B cell (primary cell): ENCODE results near the gene MAP7. TPM values are rescaled to one million over a fixed set of nuclear protein-coding genes. Genes with fewer than 3 reads are reported as not detected.

Experiments
- ATAC-seq: fragments of 200-7000 bp; cut with Tn5 transposase; one replicate; pipeline ENCODE4 v1.10.0; 2021; ENCODE audit warnings: low read depth, mild to moderate bottlenecking, moderate number of reproducible peaks, moderate library complexity
- CTCF ChIA-PET: fragments of 350-600 bp; sonication (Branson Sonifier 250); formaldehyde crosslinking; loops from one replicate; lab custom pipeline; 2021; ENCODE audit warnings: antibody characterized with exemption, inconsistent platforms; lab: Charles Lee
- POLR2A ChIA-PET: fragments of 350-600 bp; sonication (Branson Sonifier 250); formaldehyde crosslinking; loops from one replicate; lab custom pipeline; 2021; ENCODE audit warnings: antibody characterized with exemption; lab: Charles Lee
- DNase-seq: peaks from one replicate; pipeline ENCODE4 v3.0.0; 2013
- H2AFZ ChIP-seq: 2 replicates; pipeline ENCODE4 v1.6.1; 2012; ENCODE audit warnings: mild to moderate bottlenecking, low read depth, low read length; ENCODE audit not compliant: insufficient read depth, poor library complexity, severe bottlenecking
- H3K27ac ChIP-seq, 2 donors: 1 replicate in 1 of 2; 2 replicates in 1 of 2; pipeline ENCODE4 v1.5.1; 2012 to 2013; ENCODE audit warnings: low read length in 2 of 2, mild to moderate bottlenecking in 2 of 2, moderate library complexity in 1 of 2
- H3K27me3 ChIP-seq, 4 experiments: fragments of 200-600 bp in 1 of 4; sonication (generic) in 1 of 4; replicated peaks in 1 of 4; 1 replicate in 2 of 4; 2 replicates in 2 of 4; pipeline versions ENCODE4 v1.6.1 to v1.7.0; 2013 to 2016; ENCODE audit warnings: low read length in 3 of 4, mild to moderate bottlenecking in 2 of 4, mixed read lengths in 1 of 4, moderate library complexity in 1 of 4; ENCODE audit not compliant: insufficient read depth in 4 of 4, control insufficient read depth in 3 of 4; ENCODE audit errors: control extremely low read depth in 1 of 4
- H3K36me3 ChIP-seq, 2 experiments: replicated peaks in 1 of 2; 1 replicate in 1 of 2; 2 replicates in 1 of 2; pipeline versions ENCODE4 v1.6.1 to v1.7.1; 2013; ENCODE audit warnings: low read length in 1 of 2; ENCODE audit not compliant: insufficient read depth in 2 of 2, control insufficient read depth in 1 of 2; ENCODE audit errors: control extremely low read depth in 1 of 2, extremely low read depth in 1 of 2
- H3K4me1 ChIP-seq, 2 donors: fragments of 200-600 bp in 1 of 2; sonication (generic) in 1 of 2; 1 replicate in 1 of 2; 2 replicates in 1 of 2; pipeline versions ENCODE4 v1.5.1 to v1.6.1; 2013 to 2017; ENCODE audit warnings: low read length in 2 of 2; ENCODE audit not compliant: control insufficient read depth in 2 of 2, insufficient read depth in 2 of 2
- H3K4me2 ChIP-seq: replicated peaks from 2 replicates; pipeline ENCODE3; 2012; ENCODE audit warnings: mild to moderate bottlenecking, low read depth, low read length; ENCODE audit not compliant: poor library complexity, severe bottlenecking
- H3K4me3 ChIP-seq, 5 experiments: fragments of 200-600 bp in 1 of 5; sonication (generic) in 1 of 5; 1 replicate in 3 of 5; 2 replicates in 2 of 5; pipeline versions ENCODE4 v1.5.1 to v1.7.0; 2011 to 2016; ENCODE audit warnings: low read length in 4 of 5, mild to moderate bottlenecking in 4 of 5, low read depth in 2 of 5, control low read depth in 1 of 5, moderate library complexity in 1 of 5; ENCODE audit not compliant: insufficient read depth in 1 of 5; ENCODE audit errors: control extremely low read depth in 1 of 5, extremely low read depth in 1 of 5
- H3K79me2 ChIP-seq: fragments of 200-600 bp; sonication (generic); one replicate; pipeline ENCODE4 v1.6.0; 2016; ENCODE audit warnings: low read length; ENCODE audit not compliant: control insufficient read depth, insufficient read depth
- H3K9ac ChIP-seq: fragments of 200-600 bp; sonication (generic); 2 replicates; pipeline ENCODE4 v1.6.1; 2017; ENCODE audit warnings: mild to moderate bottlenecking, low read length, moderate library complexity
- H3K9me3 ChIP-seq, 3 donors: one replicate each; pipeline versions ENCODE4 v1.6.1 to v1.7.1; 2013; ENCODE audit warnings: low read length in 2 of 3; ENCODE audit not compliant: control insufficient read depth in 2 of 3, insufficient read depth in 1 of 3; ENCODE audit errors: control extremely low read depth in 1 of 3
- H4K20me1 ChIP-seq: 2 replicates; pipeline ENCODE4 v1.6.0; 2012; ENCODE audit warnings: mild to moderate bottlenecking, low read length; ENCODE audit not compliant: insufficient read depth, control insufficient read depth, poor library complexity, severe bottlenecking
- H3K27ac Mint-ChIP-seq: one replicate; pipeline ENCODE4 v1.8.0; 2021; ENCODE audit warnings: mixed read lengths
- H3K27me3 Mint-ChIP-seq: one replicate; pipeline ENCODE4 v1.8.0; 2021; ENCODE audit warnings: mixed read lengths
- H3K4me1 Mint-ChIP-seq: one replicate; pipeline ENCODE4 v1.8.0; 2021; ENCODE audit warnings: mixed read lengths
- H3K4me3 Mint-ChIP-seq: one replicate; pipeline ENCODE4 v1.8.0; 2021; ENCODE audit warnings: mixed read lengths
- H3K9me3 Mint-ChIP-seq: one replicate; pipeline ENCODE4 v1.8.0; 2022; ENCODE audit warnings: mixed read lengths; ENCODE audit not compliant: insufficient read depth
- CTCF ChIP-seq: fragments of 200-600 bp; IDR thresholded peaks from one replicate; pipeline ENCODE4 v1.8.0; 2022; ENCODE audit warnings: antibody characterized with exemption, mild to moderate bottlenecking
- EZH2 ChIP-seq: IDR thresholded peaks from 2 replicates; pipeline ENCODE4 v1.6.1; 2012; ENCODE audit warnings: borderline replicate concordance, low read depth, mild to moderate bottlenecking, moderate library complexity, low read length; ENCODE audit not compliant: insufficient read depth, poor library complexity, severe bottlenecking
- WGBS: methylation state at CpG from one replicate; pipeline ENCODE4 v1.1.5; 2013; ENCODE audit warnings: missing lambda C conversion rate; ENCODE audit not compliant: insufficient coverage; 5-methylcytosine and 5-hydroxymethylcytosine counted together
- intact Hi-C: fragments of 100-400 bp; cut with micrococcal nuclease; formaldehyde crosslinking; loops from one replicate; pipeline ENCODE4 v1.10.0; 2022
- polyA plus RNA-seq: library from polyadenylated mRNA; depleted of rRNA; stranded (reverse); fragments of >200 nt; gene quantifications from 2 replicates; pipeline ENCODE4 v1.2.3, GENCODE V29; 2012
- total RNA-seq, 2 donors: library from RNA; stranded (reverse); fragments of 120-200 nt in 1 of 2; gene quantifications; 1 replicate in 1 of 2; 2 replicates in 1 of 2; pipeline versions ENCODE4 v1.2.3 to v1.2.4, GENCODE V29; 2013 to 2022

The MAP7 gene
- total and polyA plus RNA-seq, 2 donors (not counting 1 experiment from before 2014, with no cell fraction given), result 0.34 to 0.64 TPM

- no peaks in the 10 kb centered on the region for H3K4me1 Mint-ChIP-seq
- ChIA-PET CTCF (no interaction called here), POLR2A (no interaction called here)
- no peaks in the 10 kb centered on the region for H3K27me3 ChIP-seq
- TF ChIP-seq EZH2 (no peak), CTCF (no peak)
- intact Hi-C loops, result no loop called here
- H3K36me3 ChIP-seq, result no peaks in the 10 kb centered on the region
- DNase-seq, result no peak
- no peak overlapping the region for H3K27ac Mint-ChIP-seq
- no peaks in the 10 kb centered on the region for H3K79me2 ChIP-seq
- no peak overlapping the region for H2AFZ ChIP-seq
- H3K4me3 ChIP-seq, result no peak overlapping the region
- H3K9me3 ChIP-seq, result no peaks in the 10 kb centered on the region
- ATAC-seq, result no peak
- H4K20me1 ChIP-seq, result no peaks in the 10 kb centered on the region
- H3K27ac ChIP-seq, result no peak overlapping the region
- no peak overlapping the region for H3K4me2 ChIP-seq
- H3K4me3 Mint-ChIP-seq, result no peak overlapping the region
- WGBS, result no CpG with 5 or more reads among the region's 1 CpG
- no peaks in the 10 kb centered on the region for H3K4me1 ChIP-seq
- H3K27me3 Mint-ChIP-seq, result no peaks in the 10 kb centered on the region
- H3K9me3 Mint-ChIP-seq, result no peaks in the 10 kb centered on the region
- no peak overlapping the region for H3K9ac ChIP-seq
Measured at GRCh38 chr6:136343700-136344099, 206.5 kb downstream of the MAP7 start.

- Histone ChIP-seq H3K79me2 (no peaks in the 10 kb centered on the region), H4K20me1 (no peaks in the 10 kb centered on the region), H2AFZ (no peak overlapping the region), H3K9ac (no peak overlapping the region), H3K27me3 (no peaks in the 10 kb centered on the region), H3K36me3 (no peaks in the 10 kb centered on the region), H3K4me2 (no peak overlapping the region), H3K9me3 (no peaks in the 10 kb centered on the region), H3K4me1 (no peaks in the 10 kb centered on the region), H3K27ac (no peak overlapping the region), H3K4me3 (no peak overlapping the region)
- no peak for ATAC-seq
- H3K4me1 Mint-ChIP-seq, result no peaks in the 10 kb centered on the region
- TF ChIP-seq EZH2, result no peak
- no peak for TF ChIP-seq CTCF
- no peak for DNase-seq
- H3K27me3 Mint-ChIP-seq, result no peaks in the 10 kb centered on the region
- no peak overlapping the region for H3K27ac Mint-ChIP-seq
- no peak overlapping the region for H3K4me3 Mint-ChIP-seq
- ChIA-PET POLR2A (no interaction called here), CTCF (no interaction called here)
- no peaks in the 10 kb centered on the region for H3K9me3 Mint-ChIP-seq
- intact Hi-C loops, result no loop called here
- no CpG with 5 or more reads among the region's 2 CpGs for WGBS
Measured at GRCh38 chr6:136343275-136343674, 206.9 kb downstream of the MAP7 start.
